ENCODE data around the gene MRPL37.
"Not testable (repeated sequence)": the region's sequence is repeated elsewhere in the genome, so short reads cannot be mapped to it uniquely, and the experiment has no call there.

The MRPL37 gene

DNA sequence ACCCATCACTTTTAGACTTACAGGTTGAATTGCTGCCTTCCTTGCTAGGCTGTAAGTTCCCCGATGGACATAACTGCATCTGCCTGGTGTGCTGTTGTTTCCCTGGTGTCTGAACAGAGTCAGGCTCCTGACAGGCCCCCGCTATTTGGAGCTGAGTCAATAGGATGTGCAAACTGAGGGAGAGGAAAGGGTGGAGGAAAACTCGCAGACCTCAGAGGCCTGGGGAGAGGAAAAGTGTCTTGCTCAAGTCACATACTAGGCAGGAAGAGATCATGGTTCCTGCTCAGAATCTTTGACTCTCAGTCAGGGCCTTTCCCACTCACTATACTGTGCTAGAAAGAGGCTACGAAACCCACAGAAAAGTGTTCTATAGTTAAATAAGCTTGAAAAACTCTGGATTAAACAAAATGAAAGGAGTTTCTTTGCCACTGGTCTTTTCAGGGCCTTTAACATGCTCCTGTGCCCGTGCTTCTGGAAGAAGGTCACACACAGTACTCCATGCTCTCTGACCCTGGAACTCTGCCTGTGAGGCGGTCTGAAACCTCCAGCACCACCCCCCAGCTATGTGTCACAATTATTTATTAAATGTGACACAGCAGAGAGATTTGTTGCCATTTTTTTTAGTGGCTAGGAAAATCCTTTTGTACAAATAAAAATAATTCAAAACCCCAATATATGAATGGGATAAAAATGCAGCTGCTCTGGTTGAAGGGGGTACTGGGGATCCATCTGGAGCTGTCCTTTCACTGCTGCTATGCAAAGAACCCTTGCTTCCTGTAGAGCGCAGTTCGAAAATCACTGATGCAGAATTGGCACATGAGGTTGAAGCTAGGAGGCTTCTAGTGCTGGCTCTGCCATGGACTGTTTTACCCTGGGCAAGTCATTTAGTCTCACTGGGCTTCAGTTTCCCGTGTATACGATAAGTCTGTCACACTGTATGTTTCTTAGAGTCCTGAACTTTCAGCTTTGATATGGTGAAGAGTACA lies 27.1 kb upstream of the MRPL37 start:
- no peak for DNase-seq

DNA sequence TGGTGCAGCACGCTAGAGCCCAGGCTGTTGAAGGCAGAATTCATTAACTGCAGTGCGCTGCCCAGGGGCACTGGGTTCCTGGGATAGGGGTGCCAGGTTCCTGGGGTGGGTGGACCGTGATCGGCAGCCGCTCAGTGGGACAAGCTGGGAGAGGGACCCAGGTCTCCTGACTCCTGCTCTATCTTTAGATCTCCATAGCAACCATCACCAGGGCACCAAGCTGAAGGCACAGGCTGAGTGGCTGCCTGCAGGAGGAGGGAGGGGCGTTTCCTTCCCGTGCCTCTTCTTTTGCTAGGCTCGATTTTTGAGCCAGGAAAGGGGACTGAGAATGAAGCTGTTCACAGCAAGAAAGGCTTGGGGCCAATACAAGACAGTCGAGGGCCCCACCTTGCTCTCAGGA lies 26.3 kb upstream of the MRPL37 start:
- DNase-seq: no peak

DNA sequence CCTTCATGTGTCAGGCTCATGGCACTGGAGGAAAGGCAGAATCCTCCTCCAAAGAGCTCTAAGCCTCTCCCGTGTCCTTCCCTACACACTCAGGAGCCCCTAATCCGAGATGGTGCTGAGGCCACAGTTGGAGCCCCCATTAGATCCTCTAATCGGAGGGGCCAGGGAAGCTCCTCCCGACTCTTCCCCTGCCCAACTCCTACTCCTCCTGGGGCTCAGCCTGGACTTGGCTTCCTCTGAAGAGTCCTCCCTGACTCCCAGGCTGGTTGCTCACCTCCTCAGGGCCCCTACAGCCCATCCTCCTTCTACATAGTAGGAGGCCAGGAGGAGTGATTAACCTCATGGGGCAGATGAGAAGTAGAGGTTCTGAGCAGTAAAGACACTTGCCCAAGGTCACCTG lies 25.9 kb upstream of the MRPL37 start:
- DNase-seq: no peak

DNA sequence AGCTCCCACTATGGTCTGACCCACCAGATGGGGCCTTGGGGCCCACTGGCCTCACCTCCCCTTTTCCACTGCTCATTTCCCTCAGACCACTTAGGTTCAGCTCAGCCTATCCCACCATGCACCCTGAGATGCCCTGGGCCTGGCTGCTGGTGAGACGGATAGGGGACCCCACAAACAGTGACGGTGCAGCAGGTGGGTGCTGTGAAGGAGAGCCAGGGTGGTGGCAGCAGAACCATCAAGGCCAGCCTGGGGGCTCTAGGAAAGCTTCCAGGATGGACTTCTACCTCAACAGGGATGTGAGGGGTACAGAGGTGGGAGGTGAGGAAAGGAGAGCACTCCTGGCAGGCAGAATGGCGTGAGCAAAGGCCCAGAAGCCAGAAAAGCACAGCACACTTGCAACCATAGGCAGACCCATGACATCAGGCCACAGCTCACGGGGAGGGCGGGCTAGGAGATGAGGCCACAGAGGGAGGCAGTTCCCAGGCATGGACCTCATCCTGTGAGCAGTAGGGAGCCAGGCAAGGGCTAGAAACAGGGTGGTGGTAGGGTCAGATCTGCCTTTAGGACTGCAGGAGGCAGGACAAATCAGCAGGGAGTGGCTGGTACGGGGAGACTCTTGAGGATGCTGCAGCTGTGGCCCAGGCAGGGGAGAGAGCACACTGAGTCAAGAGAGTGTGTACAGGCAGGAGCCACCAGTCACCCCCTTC lies 23.2 kb upstream of the MRPL37 start:
- no peak for DNase-seq

DNA sequence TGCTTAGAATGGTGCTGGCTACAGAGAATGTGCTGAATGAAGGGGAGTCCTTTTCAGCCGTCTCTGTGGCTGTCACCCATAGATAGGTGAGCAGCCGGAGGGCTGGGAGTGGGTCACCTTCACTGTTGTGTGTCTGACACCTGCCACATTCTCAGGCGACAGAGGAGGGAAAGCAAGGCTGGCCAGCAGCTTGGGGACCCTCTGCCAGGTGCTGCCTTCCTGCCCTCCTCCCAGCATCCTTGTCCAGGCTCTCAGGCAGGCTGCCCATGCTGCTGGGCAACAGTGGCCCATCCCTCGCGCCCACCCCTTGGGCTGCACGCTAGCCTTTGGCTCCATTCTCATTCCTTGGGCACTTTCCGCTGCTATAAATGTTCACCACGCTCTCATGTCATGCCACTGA lies 22.2 kb upstream of the MRPL37 start:
- no peak for DNase-seq

DNA sequence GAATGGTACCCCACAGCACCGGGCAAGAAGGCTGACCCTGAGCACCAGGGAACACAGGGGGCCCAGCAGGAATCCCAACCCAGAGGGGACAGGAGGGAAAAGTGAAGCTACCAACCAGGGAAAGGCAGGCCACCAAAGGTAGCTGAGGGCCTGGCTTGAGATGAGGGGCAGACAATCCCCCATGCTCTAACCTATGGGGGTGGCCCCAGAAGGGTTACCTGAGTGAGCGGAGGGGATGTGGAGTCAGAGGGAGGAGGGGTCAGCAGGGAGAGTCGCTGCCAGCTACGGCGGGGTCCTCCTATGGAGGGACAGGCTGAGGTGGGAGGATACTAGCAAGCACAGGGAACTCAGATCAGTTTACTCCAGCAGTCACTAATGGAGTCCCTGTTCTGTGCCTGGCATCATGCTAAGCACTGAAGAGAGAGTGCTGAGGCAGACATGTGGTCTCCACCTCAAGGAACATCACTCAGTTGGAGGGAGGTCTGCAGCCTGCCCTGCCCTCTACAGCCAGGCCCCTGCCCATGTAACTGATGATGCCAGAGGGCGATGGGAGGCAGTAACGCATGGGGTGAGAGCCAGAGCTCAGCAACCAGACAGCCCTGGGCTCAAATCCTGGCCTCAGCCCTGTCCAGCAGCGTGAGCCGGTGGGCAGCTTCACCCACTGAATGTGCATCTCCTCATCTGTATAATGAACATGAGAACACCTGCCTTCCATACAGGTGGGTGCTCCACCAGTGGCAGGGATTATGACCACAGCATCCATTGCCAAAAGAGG lies 21.5 kb upstream of the MRPL37 start:
- DNase-seq: no peak

DNA sequence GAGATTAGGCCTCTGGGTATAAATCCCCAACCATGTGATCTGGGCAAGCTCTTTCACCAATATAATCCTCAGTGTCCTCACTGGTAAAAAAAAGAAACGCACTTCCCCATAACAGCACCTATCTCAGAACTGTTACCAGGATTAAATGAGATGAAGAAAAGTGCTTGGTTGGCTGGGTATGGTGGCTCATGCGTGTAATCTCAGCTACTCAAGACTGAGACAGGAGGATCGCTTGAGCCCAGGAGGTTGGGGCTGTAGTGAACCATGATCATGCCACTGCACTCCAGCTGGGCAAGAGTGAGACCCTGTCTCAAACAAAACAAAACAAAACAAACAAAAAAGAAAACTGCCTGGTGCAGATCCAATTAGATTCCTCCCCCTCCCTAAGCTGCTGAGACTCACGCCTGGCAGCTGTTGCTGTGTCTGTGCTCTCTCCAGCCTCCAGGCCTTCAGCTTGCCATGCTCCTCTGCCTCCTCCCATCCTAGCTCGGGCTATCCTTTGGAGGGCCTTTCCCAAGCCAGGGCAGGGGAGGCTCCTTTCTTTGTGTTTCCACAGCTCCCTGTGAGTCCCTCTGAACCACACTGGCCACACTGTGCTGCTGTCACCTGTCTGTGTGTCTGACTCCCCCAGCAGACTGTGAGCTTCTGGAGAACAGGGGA lies 19.1 kb upstream of the MRPL37 start:
- DNase-seq: peak; percentile 3

DNA sequence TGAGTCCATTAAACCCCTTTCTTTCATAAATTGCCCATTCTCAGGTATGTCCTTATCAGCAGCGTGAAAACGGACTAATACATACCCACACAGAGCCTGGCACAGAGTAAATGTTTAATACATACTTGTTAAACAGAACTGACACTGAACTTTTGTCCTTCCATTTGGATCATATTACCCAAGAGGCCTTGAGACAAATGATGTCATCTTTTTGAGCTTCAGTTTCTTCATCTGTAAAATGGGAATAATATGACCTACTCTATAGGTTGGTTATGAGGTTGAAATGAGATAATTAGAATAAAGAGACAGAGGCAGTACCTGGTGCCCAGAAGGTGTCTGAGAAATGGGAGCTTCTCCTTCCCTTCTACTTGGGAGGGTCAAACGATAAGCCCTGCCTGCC lies 13.9 kb upstream of the MRPL37 start:
- no peak for DNase-seq

DNA sequence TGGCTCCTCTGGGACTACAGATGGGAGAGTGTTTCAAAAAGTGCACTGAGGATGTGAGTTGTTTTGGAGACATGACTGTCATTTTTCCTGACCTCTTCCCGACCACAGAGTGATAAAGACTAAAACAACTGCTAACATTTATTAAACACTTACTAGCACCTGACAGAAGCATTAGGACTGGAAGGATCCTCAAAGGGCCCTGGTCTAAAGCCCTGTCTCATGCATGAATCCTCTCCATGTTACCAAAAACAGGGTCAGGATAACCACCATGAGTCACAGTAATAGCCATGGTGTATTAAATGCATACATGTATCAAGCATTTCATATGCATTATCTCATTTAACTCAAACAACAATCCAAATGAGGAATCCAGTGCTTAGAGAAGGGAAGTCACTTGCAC lies 11.7 kb upstream of the MRPL37 start:
- DNase-seq: no peak

DNA sequence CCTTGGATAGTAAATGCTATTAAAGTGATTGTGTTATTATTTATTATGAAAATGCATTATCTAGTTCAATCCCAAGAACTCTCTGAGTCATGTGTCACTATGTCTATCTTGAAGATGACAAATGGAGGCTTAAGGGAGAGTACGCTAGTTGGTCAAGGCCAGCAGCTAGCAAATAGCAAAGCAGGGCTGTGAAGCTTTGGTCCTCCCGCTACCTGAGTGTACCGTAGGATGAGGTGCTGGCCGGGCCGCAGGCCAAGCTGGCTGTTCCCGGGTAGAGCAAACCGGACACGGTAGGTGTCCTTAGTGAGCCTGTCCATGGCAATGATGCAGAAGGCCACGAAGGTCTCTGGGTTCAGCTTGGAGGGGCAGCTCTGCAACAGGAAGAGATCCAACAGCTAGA lies 9.4 kb upstream of the MRPL37 start:
- no peak for DNase-seq

DNA sequence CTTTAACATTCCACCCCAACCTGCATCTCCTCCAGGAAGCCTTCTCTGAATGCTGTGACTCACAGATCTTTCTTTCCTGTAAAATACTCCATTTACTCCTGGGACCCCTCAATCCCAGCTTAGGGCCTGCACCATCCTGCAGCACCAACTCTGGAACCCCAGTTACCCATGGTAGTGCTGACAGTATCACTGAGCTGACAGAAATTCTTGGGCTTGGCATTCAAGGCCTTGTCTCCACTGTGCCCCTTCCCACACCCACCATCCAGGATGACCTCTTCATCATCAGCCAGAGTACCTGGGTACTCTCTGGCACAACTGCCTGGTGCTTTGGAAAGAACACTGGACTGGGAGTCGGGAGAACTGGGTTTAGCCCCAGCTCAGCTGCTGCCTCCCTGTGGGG lies 8.4 kb upstream of the MRPL37 start:
- DNase-seq: no peak

DNA sequence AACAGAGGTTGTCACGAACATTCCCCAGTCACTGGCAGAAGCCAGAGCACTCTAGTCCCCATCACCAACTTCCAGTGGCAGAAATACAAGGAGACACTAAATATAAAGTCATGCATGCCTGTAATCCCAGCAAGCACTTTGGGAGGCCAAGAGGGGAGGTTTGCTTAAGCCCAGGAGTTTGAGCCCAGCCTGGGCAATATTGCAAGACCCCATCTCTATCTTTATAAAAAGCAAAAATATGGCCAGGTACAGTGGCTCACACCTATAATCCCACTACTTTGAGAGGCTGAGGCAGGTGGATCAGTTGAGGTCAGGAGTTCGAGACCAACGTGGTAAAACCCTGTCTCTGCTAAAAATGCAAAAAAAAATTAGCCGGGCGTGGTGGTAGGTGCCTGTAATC lies 6.5 kb upstream of the MRPL37 start:
- no peak for DNase-seq

DNA sequence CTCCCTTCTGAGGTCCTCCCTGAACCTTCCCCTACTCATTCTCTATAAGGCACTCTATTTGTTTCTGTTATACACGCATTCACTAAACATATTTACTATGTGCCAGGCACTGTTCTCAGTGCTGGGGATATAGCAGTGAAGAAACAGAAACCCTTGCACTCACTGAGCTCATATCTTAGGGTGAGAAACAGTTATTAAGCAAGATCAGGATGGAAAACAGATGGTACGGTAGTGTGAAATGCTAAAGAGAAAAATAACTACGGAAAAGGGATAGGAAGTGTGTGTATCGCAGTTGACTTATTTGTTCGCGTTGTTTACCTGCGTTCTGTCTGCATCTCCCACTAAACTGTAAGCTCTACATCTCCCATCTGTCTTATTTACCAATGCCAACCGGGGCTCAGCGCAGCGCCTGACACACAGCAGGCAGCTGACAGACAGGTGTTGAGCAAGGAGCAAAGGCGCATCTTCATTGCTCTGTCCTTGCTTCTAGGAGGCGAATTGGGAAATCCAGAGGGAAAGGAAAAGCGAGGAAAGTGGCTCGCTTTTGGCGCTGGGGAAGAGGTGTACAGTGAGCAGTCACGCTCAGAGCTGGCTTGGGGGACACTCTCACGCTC lies 709 bp upstream of the MRPL37 start:
- DNase-seq: no peak

DNA sequence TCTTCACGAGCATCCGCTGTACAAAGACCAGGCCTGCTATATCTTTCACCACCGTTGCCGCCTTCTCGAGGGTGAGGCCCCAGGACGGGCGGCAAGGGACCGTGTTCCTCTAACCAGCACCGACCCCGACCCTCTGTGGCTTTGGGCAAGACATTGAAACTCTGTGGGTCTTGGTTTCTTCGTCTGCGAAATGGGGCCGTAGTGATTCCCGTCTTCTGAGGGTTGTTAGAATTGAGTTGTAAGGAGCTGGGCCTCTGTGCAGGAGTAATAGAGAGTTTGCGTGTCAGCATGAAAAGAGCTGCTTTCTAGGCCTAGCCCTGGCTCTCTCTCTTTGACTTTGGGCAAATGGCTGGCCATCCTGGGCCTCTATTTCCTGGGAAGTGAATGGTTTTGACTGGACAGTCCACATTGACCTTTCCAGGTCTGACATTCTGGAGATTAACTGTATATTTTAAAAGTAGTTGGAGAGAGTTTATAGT lies 591 bp downstream of the MRPL37 start:
- no peak for DNase-seq

DNA sequence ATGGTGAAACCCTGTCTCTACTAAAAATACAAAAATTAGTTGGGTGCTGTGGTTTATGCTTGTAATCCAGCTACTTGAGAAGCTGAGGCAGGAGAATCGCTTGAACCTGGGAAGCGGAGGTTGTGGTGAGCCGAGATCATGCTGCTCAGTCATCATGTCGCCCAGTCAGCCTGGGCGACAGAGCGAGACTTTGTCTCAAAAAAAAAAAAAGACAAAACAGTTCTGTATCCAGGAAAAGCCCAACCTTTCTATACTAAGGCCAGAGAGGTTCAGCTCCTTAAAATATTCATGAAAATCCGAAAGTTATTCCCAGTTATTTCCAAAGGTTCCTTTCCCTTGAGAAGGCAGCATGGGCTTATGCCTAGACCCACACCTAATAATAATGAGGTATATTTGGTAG lies 4.2 kb downstream of the MRPL37 start:
- no peak for DNase-seq

DNA sequence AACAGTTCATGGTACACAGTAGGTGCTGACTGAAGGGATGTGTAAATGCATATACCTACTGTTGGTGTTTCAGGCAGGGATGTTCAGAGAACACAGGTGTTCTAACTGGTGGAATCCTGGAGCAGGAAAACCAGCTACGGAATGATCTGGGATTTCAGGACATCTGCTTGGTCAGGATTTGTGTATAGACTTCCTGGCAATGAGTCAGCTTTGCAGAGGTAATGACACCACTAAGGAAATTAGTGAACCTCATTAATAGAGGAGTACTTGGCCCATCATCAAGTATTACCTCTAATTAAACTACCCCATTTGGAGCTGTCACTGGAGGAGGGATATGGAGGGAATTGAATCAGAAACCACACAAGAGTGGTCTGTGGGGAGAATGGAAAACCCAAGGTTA lies 7.3 kb downstream of the MRPL37 start:
- no peak for DNase-seq

DNA sequence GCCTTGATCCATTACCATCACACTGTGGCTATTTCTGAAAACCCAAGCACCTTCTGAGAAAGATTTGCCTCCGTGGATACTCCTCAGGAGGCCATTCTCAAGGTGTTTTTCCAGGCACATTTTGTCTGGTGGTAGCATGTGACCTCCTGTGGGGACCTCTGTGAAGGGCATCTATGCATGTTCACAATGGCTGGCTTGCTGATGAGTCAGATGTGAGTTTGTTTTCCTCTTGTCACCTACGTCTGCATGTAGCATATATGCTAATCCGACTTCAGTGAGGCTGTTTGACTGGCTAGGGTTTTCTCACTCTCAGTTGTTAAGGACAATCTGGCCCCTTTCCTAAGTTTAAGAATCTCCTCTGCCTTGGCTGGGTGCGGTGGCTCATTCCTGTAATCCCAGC lies 7.9 kb downstream of the MRPL37 start:
- DNase-seq: not testable (repeated sequence)

DNA sequence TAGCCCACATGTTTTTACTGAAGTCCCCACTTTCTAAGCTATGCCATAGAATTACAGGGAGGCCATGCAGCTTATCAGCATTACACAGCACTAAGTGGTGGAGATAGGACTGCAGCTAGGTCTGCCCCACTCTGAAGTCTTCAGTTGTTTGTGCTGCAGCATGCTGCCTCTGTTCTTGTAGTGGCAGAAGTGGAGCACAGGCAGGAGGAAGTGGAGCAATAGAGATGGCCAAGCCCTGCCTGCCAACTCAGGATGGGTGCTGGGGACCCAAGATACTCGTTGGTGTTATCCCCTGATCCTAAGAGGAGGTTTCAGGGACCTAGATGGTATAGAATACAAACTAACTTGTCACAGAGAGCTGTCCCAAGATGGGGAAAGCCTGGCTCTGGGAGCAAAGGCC lies 12.9 kb downstream of the MRPL37 start:
- DNase-seq: no peak

DNA sequence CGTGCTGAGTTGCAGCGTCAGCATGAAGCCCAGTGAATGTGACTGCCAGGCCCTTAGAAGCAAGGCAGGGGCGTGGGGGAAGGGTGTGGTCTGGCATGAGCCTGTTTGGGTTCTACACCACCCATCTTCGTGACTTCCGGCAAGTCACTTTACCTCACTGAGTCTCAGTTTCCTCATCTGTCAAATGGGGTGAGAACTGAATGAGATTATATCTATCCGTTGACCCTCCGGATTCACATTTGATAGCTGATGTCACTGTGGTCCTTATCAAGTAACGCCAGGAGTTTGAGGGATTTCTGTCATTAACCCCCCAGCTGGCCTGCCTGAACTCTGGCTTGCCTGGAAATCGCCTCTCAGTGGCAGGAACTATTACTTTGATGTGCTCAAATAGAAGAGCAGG lies 15.6 kb downstream of the MRPL37 start:
- DNase-seq: no peak

DNA sequence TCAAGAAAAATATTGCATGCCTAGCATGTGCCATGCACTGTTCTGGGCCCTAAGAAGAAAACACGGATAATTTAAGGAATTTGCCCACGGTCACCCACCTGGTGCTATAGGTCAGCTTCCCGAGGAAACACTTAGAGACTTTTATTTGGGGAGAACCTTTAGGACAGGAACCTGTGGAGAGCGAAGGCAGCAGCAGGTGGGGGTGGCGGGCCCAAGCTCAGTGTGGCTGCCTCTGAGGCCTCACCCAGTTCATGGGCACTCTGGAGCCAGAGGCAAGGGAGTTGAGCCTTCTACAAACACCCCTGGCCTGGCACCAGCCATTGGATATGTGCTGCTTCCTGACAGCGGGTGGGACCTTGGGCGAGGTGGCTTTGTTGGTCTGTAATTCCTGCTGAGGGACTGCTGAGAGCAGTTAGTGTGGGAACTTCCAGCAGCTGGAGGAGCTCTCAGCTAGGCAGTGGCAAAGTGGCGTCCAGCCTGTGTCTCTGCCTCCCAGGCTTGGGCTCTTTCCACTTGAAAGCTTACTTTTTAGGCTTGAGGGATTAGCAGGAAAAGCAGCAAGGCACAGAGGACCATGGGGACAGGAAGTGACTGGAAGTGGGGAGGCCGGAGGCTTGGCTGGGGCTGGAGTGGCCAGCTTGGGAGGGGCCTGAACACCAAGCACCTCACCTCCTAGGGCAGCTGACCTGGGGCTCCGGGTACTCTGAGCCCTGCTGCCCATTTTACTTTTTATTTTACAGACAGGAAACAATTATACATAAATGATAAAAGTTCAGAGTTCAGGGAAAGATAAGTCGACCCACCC lies 19.1 kb downstream of the MRPL37 start:
- no peak for DNase-seq

DNA sequence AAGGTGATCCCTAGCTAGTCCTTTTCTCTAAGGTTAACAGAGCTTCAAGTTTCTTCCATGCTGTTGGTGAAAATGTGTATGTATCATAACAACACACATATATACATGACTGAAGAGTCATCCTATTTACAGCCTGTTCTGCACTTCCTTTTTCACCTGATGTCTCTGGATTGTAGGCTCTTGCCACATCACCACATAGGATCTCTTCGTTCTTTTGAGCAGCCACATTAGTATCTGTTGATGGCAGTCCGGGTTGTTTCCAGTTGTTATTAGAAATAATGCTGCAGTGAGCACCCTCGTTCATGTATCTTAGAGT lies 19.7 kb downstream of the MRPL37 start:
- no peak for DNase-seq

All from NCI-H1694 (cell line).